Activated CD8-positive, alpha-beta memory T cell treated with anti-CD3 and anti-CD28 coated beads, Interleukin-2, amount 10 ng/mL, durations not matched to agents 7 days and 5 days (primary cell): ENCODE results near the gene MBD3L1. TPM values are rescaled to one million over a fixed set of nuclear protein-coding genes. Genes with fewer than 3 reads are reported as not detected.

Experiments
- ATAC-seq: fragments of 150-1000 bp; cut with Tn5 transposase; one replicate; pipeline ENCODE4 v1.10.0; 2021; ENCODE audit warnings: moderate library complexity
- CTCF ChIA-PET: fragments of 350-600 bp; sonication (Branson Sonifier 250); formaldehyde crosslinking; loops from one replicate; lab custom pipeline; 2021; ENCODE audit warnings: antibody characterized with exemption; lab: Charles Lee
- DNase-seq: peaks from one replicate; pipeline ENCODE4 v3.0.0-alpha.2; 2020
- H3K27ac Mint-ChIP-seq: one replicate; pipeline ENCODE4 v1.8.0; 2021; ENCODE audit warnings: mild to moderate bottlenecking, mixed read lengths
- H3K27me3 Mint-ChIP-seq: one replicate; pipeline ENCODE4 v1.8.0; 2021; ENCODE audit warnings: mixed read lengths
- H3K36me3 Mint-ChIP-seq: one replicate; pipeline ENCODE4 v1.8.0; 2021; ENCODE audit warnings: mild to moderate bottlenecking, mixed read lengths
- H3K4me1 Mint-ChIP-seq: one replicate; pipeline ENCODE4 v1.8.0; 2021; ENCODE audit warnings: mixed read lengths
- H3K4me3 Mint-ChIP-seq: one replicate; pipeline ENCODE4 v1.8.0; 2021; ENCODE audit warnings: mild to moderate bottlenecking, moderate library complexity, mixed read lengths
- H3K9me3 Mint-ChIP-seq: one replicate; pipeline ENCODE4 v1.8.0; 2022; ENCODE audit warnings: low read depth, mixed read lengths
- total RNA-seq, 2 experiments: library from RNA; stranded (reverse); gene quantifications; one replicate each; pipeline ENCODE4 v1.2.3, GENCODE V29; 2021

MBD3L1 gene
- total RNA-seq, 2 experiments from 2014 or later = not detected

GRCh38 chr19:8835877-8836276 lies 3.7 kb downstream of the MBD3L1 start:
- Mint-ChIP-seq H3K9me3 (peaks cover 3% of the 10 kb centered on the region), H3K4me3 (no peak overlapping the region), H3K36me3 (no peaks in the 10 kb centered on the region), H3K4me1 (peaks cover 13% of the 10 kb centered on the region), H3K27ac (no peak overlapping the region), H3K27me3 (no peaks in the 10 kb centered on the region)
- ATAC-seq = no peak
- DNase-seq = no peak
- CTCF ChIA-PET = no interaction called here

- no peaks in the 10 kb centered on the region for H3K9me3 Mint-ChIP-seq
- ATAC-seq = no peak
- no peak overlapping the region for H3K27ac Mint-ChIP-seq
- CTCF ChIA-PET = no interaction called here
- H3K27me3 Mint-ChIP-seq = no peaks in the 10 kb centered on the region
- no peak overlapping the region for H3K4me3 Mint-ChIP-seq
- H3K4me1 Mint-ChIP-seq = no peaks in the 10 kb centered on the region
- no peak for DNase-seq
- no peaks in the 10 kb centered on the region for H3K36me3 Mint-ChIP-seq
These were observed 8.5 kb downstream of the MBD3L1 start for GRCh38 chr19:8840708-8841107.

- ATAC-seq (no peak), DNase-seq (no peak)
- Mint-ChIP-seq H3K27me3 (no peaks in the 10 kb centered on the region), H3K27ac (no peak overlapping the region), H3K4me1 (no peaks in the 10 kb centered on the region), H3K4me3 (no peak overlapping the region), H3K9me3 (no peaks in the 10 kb centered on the region), H3K36me3 (no peaks in the 10 kb centered on the region)
- CTCF ChIA-PET = no interaction called here
These were observed 14.6 kb downstream of the MBD3L1 start for GRCh38 chr19:8846819-8847218.

DNA sequence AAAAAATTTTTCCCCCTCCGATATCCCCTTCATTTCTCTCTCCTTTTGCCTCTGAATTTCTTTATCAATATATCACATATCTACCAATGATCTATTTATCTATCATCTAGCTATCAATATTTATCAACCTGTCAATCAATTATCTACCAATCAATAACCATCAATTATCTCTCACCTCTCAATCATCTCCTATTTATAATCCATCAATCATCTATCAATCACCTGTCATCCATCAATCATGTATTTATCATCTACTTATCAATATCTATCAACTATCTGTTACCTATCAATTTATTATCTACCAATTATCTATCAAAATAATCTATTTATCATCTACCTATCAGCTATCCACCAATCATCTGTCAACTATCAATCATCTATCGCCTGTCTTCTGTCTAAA lies 17.1 kb downstream of the MBD3L1 start:
- no peaks in the 10 kb centered on the region for H3K36me3 Mint-ChIP-seq
- no peaks in the 10 kb centered on the region for H3K27me3 Mint-ChIP-seq
- CTCF ChIA-PET = no interaction called here
- H3K9me3 Mint-ChIP-seq = no peaks in the 10 kb centered on the region
- no peak overlapping the region for H3K27ac Mint-ChIP-seq
- no peaks in the 10 kb centered on the region for H3K4me1 Mint-ChIP-seq
- DNase-seq (no peak), ATAC-seq (no peak)
- no peak overlapping the region for H3K4me3 Mint-ChIP-seq

- no peak overlapping the region for H3K27ac Mint-ChIP-seq
- no peaks in the 10 kb centered on the region for H3K4me1 Mint-ChIP-seq
- CTCF ChIA-PET = no interaction called here
- no peaks in the 10 kb centered on the region for H3K9me3 Mint-ChIP-seq
- no peaks in the 10 kb centered on the region for H3K36me3 Mint-ChIP-seq
- no peak overlapping the region for H3K4me3 Mint-ChIP-seq
- ATAC-seq (no peak), DNase-seq (no peak)
- no peaks in the 10 kb centered on the region for H3K27me3 Mint-ChIP-seq
These were observed 18.3 kb downstream of the MBD3L1 start for GRCh38 chr19:8850488-8850887.

DNA sequence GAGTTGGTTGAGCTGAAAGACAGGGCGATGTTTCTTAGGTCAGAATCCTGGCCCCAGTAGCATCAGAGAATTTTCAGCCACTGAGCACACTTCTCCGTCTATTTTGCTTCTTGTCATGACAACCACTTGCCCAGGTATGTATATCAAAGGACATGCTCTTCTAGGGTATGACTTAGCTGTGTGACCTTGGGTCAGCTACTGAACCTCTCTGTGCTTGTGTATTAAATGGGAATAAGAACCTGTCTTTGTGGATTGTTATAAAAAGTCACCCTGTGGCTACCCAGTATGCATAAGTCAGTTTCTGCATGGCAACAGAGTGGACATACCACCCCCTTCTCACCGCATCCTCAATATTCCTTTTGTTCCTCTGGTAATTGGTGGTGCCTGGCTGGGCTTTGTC lies 26.1 kb downstream of the MBD3L1 start:
- no peak overlapping the region for H3K27ac Mint-ChIP-seq
- no peak for DNase-seq
- CTCF ChIA-PET = interaction anchor here (0.7 kb wide), 2 partner anchors 361 to 679 kb away, joined by 3 to 4 read pairs; no protein-coding TSS in a partner anchor
- H3K9me3 Mint-ChIP-seq = no peaks in the 10 kb centered on the region
- no peak for ATAC-seq
- no peaks in the 10 kb centered on the region for H3K4me1 Mint-ChIP-seq
- no peaks in the 10 kb centered on the region for H3K27me3 Mint-ChIP-seq
- H3K4me3 Mint-ChIP-seq = no peak overlapping the region
- no peaks in the 10 kb centered on the region for H3K36me3 Mint-ChIP-seq

DNA sequence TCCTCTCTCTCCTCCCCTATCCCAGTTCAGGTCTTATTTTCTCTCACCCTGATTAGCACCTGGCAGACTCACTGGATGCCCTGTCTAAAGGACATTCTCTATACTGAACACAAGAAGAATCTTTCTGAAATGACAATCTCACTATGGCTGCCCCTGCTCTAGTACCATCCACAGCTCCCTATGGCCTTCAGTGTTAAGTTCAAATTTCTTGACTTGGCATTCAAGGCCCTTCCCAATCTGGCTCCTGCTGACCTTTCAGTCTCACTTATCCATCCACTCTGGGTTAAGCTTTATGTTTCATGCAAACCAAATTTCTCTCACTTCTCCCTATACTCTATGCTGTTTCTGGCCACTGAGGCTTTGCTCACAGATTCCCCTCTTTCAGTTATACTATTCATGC lies 34.2 kb downstream of the MBD3L1 start:
- no peaks in the 10 kb centered on the region for H3K36me3 Mint-ChIP-seq
- ATAC-seq = no peak
- no peak overlapping the region for H3K27ac Mint-ChIP-seq
- H3K27me3 Mint-ChIP-seq = no peaks in the 10 kb centered on the region
- H3K4me3 Mint-ChIP-seq = no peak overlapping the region
- no peaks in the 10 kb centered on the region for H3K4me1 Mint-ChIP-seq
- DNase-seq = no peak
- no peaks in the 10 kb centered on the region for H3K9me3 Mint-ChIP-seq
- CTCF ChIA-PET = no interaction called here

DNA sequence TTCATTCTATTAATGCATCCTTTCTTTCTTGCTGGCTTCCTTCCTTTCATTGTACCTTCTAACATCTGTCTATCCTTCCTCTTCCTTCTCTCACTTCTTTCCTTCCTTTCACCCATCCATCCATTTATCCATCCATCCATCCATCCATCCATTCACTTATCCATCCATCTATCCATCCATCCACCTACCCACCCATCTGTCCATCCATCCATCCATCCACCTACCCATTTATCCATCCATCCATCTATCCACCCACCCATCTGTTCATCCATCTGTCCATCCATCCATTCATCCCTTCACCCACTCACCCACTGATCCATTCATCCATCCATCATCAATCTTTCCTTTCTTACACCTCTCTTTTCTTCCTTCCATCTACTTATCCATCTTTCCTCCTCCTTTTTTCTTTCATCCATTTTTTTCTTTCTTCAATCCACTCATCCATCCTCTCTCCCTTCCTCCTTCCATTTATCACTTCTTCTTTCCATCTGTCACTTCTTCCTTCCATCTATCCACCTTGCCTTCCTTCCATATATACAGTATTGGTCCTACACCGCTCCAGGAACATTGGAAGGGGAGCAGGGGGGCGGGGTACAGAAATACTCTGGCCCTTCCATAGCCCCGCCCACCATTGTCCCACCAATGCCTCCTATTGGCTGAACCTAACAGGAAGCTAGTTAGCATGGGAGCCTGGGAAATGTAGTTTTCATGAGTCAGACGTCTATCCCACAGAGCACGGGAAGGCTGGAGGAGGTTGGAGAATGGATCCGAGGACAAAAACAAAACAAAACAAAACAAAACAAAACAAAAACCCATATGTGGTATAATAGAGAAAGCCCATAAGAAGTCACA lies 45.9 kb downstream of the MBD3L1 start:
- Mint-ChIP-seq H3K9me3 (peaks cover 12% of the 10 kb centered on the region), H3K4me3 (no peak overlapping the region), H3K27me3 (no peaks in the 10 kb centered on the region), H3K27ac (no peak overlapping the region), H3K36me3 (no peaks in the 10 kb centered on the region), H3K4me1 (no peaks in the 10 kb centered on the region)
- DNase-seq (no peak), ATAC-seq (no peak)
- CTCF ChIA-PET = no interaction called here

DNA sequence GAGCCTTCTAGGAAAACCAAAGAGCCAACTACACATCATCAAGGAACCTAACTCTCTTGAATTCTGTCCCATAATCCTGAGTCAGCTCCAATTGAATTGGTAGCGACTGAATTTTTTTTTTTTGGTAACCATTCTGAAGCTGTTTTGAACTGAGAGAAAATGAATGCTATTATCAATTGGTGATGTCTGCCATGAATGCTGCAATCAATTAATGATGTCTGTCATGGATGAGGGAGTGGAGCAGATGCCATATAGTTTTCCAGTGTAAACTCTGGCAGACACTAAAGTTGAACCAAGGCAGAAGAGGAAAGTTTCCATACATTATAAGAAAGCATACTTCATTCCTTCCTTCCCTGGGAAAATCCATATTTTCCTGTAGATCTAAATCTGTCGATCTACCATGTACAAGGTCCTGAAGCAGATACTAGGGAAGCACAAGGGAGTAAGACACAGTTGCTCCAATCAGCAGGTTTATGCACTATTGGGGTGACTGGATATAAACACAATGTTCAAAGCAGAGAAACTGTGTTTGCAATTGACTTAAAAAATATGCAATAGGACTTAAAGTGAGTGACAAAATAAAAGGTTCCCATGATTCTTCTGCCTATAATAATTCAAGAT lies 48.8 kb downstream of the MBD3L1 start:
- Mint-ChIP-seq H3K4me3 (no peak overlapping the region), H3K9me3 (peaks cover 12% of the 10 kb centered on the region), H3K27ac (no peak overlapping the region), H3K4me1 (no peaks in the 10 kb centered on the region), H3K36me3 (no peaks in the 10 kb centered on the region), H3K27me3 (no peaks in the 10 kb centered on the region)
- DNase-seq (no peak), ATAC-seq (no peak)
- CTCF ChIA-PET = no interaction called here

DNA sequence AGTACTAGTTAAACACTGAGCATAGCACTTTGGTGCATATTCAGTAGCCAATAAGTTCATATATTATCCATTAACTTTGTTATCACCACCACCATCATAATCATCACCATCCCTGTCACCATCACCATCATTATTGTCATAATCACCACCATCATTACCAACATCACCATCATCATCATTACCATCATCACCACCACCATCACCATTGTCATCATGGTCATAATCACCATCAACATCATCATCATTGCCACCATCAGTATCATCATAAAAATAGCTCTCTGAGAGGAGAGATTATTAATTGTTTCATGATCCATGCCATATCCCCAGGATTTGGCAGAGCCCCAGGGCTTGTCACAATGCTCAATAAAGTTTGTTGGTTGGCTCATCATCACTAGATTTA lies 49.3 kb downstream of the MBD3L1 start:
- H3K27me3 Mint-ChIP-seq = no peaks in the 10 kb centered on the region
- H3K27ac Mint-ChIP-seq = no peak overlapping the region
- CTCF ChIA-PET = no interaction called here
- H3K9me3 Mint-ChIP-seq = peaks cover 12% of the 10 kb centered on the region
- no peak overlapping the region for H3K4me3 Mint-ChIP-seq
- H3K36me3 Mint-ChIP-seq = no peaks in the 10 kb centered on the region
- no peak for DNase-seq
- no peaks in the 10 kb centered on the region for H3K4me1 Mint-ChIP-seq
- ATAC-seq = no peak

DNA sequence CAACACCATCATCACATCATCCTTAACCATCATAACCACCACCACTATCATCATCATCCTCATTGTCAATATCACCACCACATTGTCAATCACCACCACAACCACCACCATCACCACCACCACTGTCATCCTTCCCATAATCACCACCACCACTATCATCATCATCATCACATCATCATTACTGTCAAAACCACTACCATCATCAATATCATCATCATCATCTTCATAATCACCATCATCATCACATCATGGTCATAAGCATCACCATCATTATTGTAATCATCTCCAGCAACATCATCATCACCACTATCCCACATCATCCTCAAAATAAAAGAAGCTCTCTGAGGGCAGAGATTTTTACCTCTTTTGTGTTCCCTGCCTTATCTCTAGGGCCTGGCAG lies 52.2 kb downstream of the MBD3L1 start:
- CTCF ChIA-PET = no interaction called here
- H3K27me3 Mint-ChIP-seq = no peaks in the 10 kb centered on the region
- H3K4me1 Mint-ChIP-seq = no peaks in the 10 kb centered on the region
- no peak overlapping the region for H3K4me3 Mint-ChIP-seq
- no peak for DNase-seq
- ATAC-seq = no peak
- no peak overlapping the region for H3K27ac Mint-ChIP-seq
- no peaks in the 10 kb centered on the region for H3K36me3 Mint-ChIP-seq
- H3K9me3 Mint-ChIP-seq = peaks cover 4% of the 10 kb centered on the region

DNA sequence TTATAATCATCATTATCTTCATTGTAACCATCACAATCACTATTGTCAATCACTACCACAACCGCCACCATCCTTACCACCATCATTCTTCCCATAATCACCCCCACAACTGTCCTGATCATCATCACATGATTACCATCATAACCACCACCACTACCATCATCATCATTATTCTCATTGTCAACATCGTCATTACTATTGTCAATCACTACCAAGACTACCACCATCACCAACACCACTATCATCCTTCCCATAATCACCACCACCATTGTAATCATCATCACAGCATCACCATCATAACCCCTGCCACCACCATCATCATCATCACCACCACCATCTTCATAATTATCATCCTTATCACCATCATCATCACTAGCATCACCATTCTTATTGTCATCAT lies 55.2 kb downstream of the MBD3L1 start:
- Mint-ChIP-seq H3K4me3 (no peak overlapping the region), H3K9me3 (no peaks in the 10 kb centered on the region), H3K36me3 (no peaks in the 10 kb centered on the region), H3K4me1 (no peaks in the 10 kb centered on the region), H3K27ac (no peak overlapping the region), H3K27me3 (no peaks in the 10 kb centered on the region)
- CTCF ChIA-PET = no interaction called here
- DNase-seq (no peak), ATAC-seq (no peak)

DNA sequence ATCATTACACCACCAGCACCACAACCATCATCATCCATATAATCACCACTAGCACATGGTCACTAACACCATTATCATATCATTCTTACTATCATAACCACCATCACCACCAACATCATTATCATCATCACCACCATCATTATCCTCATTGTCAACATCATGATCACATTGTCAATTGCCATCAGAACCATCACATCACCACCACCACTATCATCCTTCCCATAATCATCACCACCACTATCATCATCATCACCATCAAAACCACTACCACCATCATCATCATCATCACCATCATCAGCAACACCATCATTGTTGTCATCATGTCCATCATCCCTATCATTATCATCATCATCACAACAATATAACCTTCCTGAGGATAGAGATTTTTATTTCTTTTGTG lies 58.1 kb downstream of the MBD3L1 start:
- ATAC-seq = no peak
- no peaks in the 10 kb centered on the region for H3K27me3 Mint-ChIP-seq

More for the DNA sequence above, 58.1 kb downstream of the MBD3L1 start:
- Mint-ChIP-seq H3K4me1 (no peaks in the 10 kb centered on the region), H3K27ac (no peak overlapping the region), H3K9me3 (no peaks in the 10 kb centered on the region), H3K4me3 (no peak overlapping the region), H3K36me3 (no peaks in the 10 kb centered on the region)
- DNase-seq = no peak
- CTCF ChIA-PET = no interaction called here
